K562 (cell line): ENCODE measurements around the gene BRAF. TPM values are rescaled to one million over a fixed set of nuclear protein-coding genes. Genes with fewer than 3 reads are reported as not detected.
A peak's percentile ranks its signal among the peaks of the same experiment; 100 is the strongest.

Experiments
- CHD4 ChIP-seq: fragments of 200-600 bp; sonication (generic); IDR thresholded peaks from 3 replicates; pipeline ENCODE4 v1.6.1; 2012; ENCODE audit warnings: low read depth, mild to moderate bottlenecking, mixed read lengths, low read length, inconsistent platforms; ENCODE audit not compliant: insufficient read depth, insufficient replicate concordance, poor library complexity, severe bottlenecking
- CREB3L1 ChIP-seq: fragments of 450-650 bp; IDR thresholded peaks from 2 replicates; pipeline ENCODE4 v1.6.1; 2014; ENCODE audit warnings: low read depth, mild to moderate bottlenecking, moderate library complexity, borderline replicate concordance
- MTA1 ChIP-seq: fragments of 450-650 bp; IDR thresholded peaks from 2 replicates; pipeline ENCODE4 v1.6.1; 2017; ENCODE audit warnings: borderline replicate concordance
- RCOR1 ChIP-seq, 2 experiments: IDR thresholded peaks; 2 replicates each; pipeline ENCODE4 v1.6.1; 2012; ENCODE audit warnings: low read depth in 2 of 2, low read length in 2 of 2, borderline replicate concordance in 1 of 2, improper control_type of control experiment in 1 of 2
- TAF15 ChIP-seq: fragments of 200-400 bp; formaldehyde crosslinking; IDR thresholded peaks from 2 replicates; pipeline ENCODE4 v1.6.1; 2017; ENCODE audit warnings: mild to moderate bottlenecking, low read depth, low read length, moderate library complexity
- THRA ChIP-seq: fragments of 450-650 bp; IDR thresholded peaks from 2 replicates; pipeline ENCODE4 v1.6.1; 2017; ENCODE audit warnings: mild to moderate bottlenecking, moderate library complexity
- TRIM25 ChIP-seq: fragments of 450-650 bp; IDR thresholded peaks from 2 replicates; pipeline ENCODE4 v1.7.0; 2016; ENCODE audit warnings: borderline replicate concordance
- ZBTB12 ChIP-seq: fragments of 250-450 bp; sonication (Bioruptor Pico); IDR thresholded peaks from 2 replicates; pipeline ENCODE4 v1.4.0; 2020
- ZBTB5 ChIP-seq: fragments of 450-650 bp; IDR thresholded peaks from 2 replicates; pipeline ENCODE4 v1.6.1; 2017; ENCODE audit warnings: antibody characterized with exemption
- ZKSCAN8 ChIP-seq: fragments of 200-800 bp; sonication (Bioruptor generic); IDR thresholded peaks from 2 replicates; pipeline ENCODE4 v1.6.1; 2016; ENCODE audit warnings: missing genetic modification characterization, missing compliant biosample characterization
- ZNF316 ChIP-seq: fragments of 450-650 bp; IDR thresholded peaks from 2 replicates; pipeline ENCODE4 v1.6.1; 2016
- ZNF639 ChIP-seq, 2 experiments: fragments of 200-800 bp in 1 of 2; sonication (Bioruptor generic) in 1 of 2; sonication (generic) in 1 of 2; formaldehyde crosslinking in 1 of 2; IDR thresholded peaks in 1 of 2; conservative IDR thresholded peaks in 1 of 2; 2 replicates each; pipeline versions ENCODE4 v1.5.0 to v1.6.1; 2016 to 2020; ENCODE audit warnings: missing compliant biosample characterization in 1 of 2, missing genetic modification characterization in 1 of 2, missing genetic modification reagents in 1 of 2
- ZNF740 ChIP-seq, 3 experiments: fragments of 200-800 bp in 1 of 3; sonication (Bioruptor generic) in 1 of 3; sonication (generic) in 1 of 3; formaldehyde crosslinking in 1 of 3; IDR thresholded peaks; 2 replicates each; pipeline versions ENCODE4 v1.6.1 to v1.8.0; 2016 to 2022; ENCODE audit warnings: mild to moderate bottlenecking in 2 of 3, missing compliant biosample characterization in 2 of 3, missing genetic modification characterization in 2 of 3, missing genetic modification reagents in 1 of 3
- polyA plus RNA-seq, 8 experiments: library from polyadenylated mRNA; depleted of rRNA in 4 of 8; stranded (reverse) in 5 of 8; unstranded in 3 of 8; fragments of >200 nt; fragmentation: Nextera tagmentation in 2 of 8; fragmentation: Illumina TruSeq in 1 of 8; extraction: Ambion mirVana in 2 of 8; extraction: Trizol in 1 of 8; gene quantifications; 2 replicates each; pipeline versions ENCODE4 v1.2.1 to v1.2.3, GENCODE V29; 2011 to 2014; ENCODE audit warnings: inconsistent platforms in 1 of 8, missing spikeins in 1 of 8
- total RNA-seq, 7 experiments: library from RNA; depleted of rRNA in 6 of 7; stranded (reverse); fragments of >200 nt in 6 of 7; fragmentation: Illumina TruSeq in 2 of 7; extraction: Trizol in 2 of 7; gene quantifications; 2 replicates each; pipeline versions ENCODE4 v1.2.1 to v1.2.3, GENCODE V29; 2011 to 2021; ENCODE audit warnings: low replicate concordance in 1 of 7

BRAF gene
- total and polyA plus RNA-seq, 9 of the 15 experiments (the other 6 are each of a cell fraction or from before 2014, with no cell fraction given): 3.6 to 38.3 (median 21.9) TPM

- no peak for TF ChIP-seq TRIM25
- TF ChIP-seq ZKSCAN8 (CRISPR knock-in tag): no peak
- peak; percentile 15; the same call in 1 of the 2 replicates for TF ChIP-seq ZNF740 (CRISPR knock-in tag; IDR thresholded peaks at IDR 0.05)
- TF ChIP-seq ZNF740 (tag; IDR thresholded peaks at IDR 0.05): no peak
- TF ChIP-seq RCOR1 (IDR thresholded peaks at IDR 0.05; ENCODE audit: borderline replicate concordance in 1 of 2, low read depth in 2 of 2, low read length in 2 of 2): peak in 1 of 2 experiments; percentile 89; a peak in 2 of 4 replicates
- TF ChIP-seq ZBTB12: no peak
- no peak for TF ChIP-seq CHD4
- TF ChIP-seq ZBTB5: peak; percentile 51; the same call in 1 of the 2 replicates
- TF ChIP-seq MTA1: 0 out of 2 replicates have a peak, but pooled peaks have one; percentile 42
- TF ChIP-seq ZNF639 (CRISPR knock-in tag; conservative IDR thresholded peaks at IDR 0.05 in 1 of 2, IDR thresholded peaks at IDR 0.05 in 1 of 2): peak in 1 of 2 experiments; percentile 91; a peak in 2 of 4 replicates
- no peak for TF ChIP-seq THRA
- TF ChIP-seq CREB3L1: peak; percentile 76; the same call in 1 of the 2 replicates
- no peak for TF ChIP-seq ZNF316
- no peak for TF ChIP-seq TAF15
Measured at GRCh38 chr7:140924019-140924820, 509 bp downstream of the BRAF start (continued).
